Esophagus squamous epithelium (tissue), 4 donors: Measurements from ENCODE around the gene F12.

Experiments
- CTCF ChIP-seq, 6 experiments: fragments of 450-650 bp in 4 of 6; fragments of 200-600 bp in 2 of 6; sonication (generic) in 2 of 6; IDR thresholded peaks; one replicate each; pipeline ENCODE4 v1.5.1; 2016 to 2019; ENCODE audit warnings: antibody characterized with exemption in 6 of 6, mild to moderate bottlenecking in 4 of 6, moderate library complexity in 4 of 6
- POLR2A ChIP-seq, 4 donors: fragments of 450-650 bp; IDR thresholded peaks; one replicate each; pipeline ENCODE4 v1.6.1; 2017; ENCODE audit warnings: antibody characterized with exemption in 4 of 4, mild to moderate bottlenecking in 4 of 4, moderate library complexity in 3 of 4

GRCh38 chr5:177374211-177374610 is 35.2 kb downstream of the F12 start:
- TF ChIP-seq CTCF (IDR thresholded peaks at IDR 0.05): no peak
- no peak for TF ChIP-seq POLR2A (IDR thresholded peaks at IDR 0.05)
